Inferior parietal cortex (tissue), 1 donor: ENCODE measurements around the gene GRIN2A.

Experiments
- DNase-seq: peaks from one replicate; pipeline ENCODE4 v3.0.0-alpha.2; 2016; ENCODE audit errors: extremely low spot score

The GRIN2A gene

DNA sequence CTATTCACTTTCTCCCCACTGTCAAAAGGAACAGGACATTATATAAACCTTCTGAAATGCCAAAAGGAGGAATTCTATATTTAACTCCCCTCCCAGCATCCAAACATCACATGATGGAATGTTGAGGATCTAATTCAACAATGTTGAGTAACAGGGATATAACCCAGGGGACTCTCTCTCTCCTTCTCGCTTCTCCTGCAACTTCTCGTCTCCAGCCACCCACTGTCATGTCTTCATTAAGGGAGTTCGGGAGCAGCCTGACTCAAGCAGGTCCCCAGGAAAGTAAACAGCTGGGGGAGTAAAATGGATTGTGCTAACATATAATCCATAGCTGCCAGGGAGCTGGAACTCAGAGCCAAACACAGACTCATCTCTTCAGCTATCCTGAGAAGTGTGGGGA lies 51.7 kb downstream of the GRIN2A start:
- DNase-seq = peak; percentile 61

- no peak for DNase-seq
Observed at GRCh38 chr16:10128397-10129258, 53.6 kb downstream of the GRIN2A start.

- DNase-seq = no peak
Observed at GRCh38 chr16:10126686-10127085, 55.5 kb downstream of the GRIN2A start.

- no peak for DNase-seq
Observed at GRCh38 chr16:10123141-10123540, 59.1 kb downstream of the GRIN2A start.

DNA sequence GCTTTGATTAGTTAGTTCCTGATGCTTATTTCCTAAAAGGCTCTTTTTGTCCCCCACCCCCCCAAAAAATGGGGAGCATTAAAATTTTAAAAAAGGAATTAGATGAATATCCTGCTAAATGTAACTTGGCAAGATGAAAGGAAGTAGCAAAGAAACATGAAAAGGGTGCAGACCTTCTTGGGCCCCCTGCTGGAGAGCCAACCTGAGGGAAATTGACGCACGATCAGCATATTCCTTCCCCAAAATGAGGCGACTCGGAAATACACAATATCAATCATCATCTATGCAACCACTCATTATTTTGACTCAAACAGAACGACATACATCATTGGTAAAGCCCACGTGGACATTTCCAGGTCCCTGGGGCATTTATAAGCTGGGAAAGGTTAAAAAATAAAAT lies 59.7 kb downstream of the GRIN2A start:
- DNase-seq = no peak

GRCh38 chr16:10121897-10122425 lies 60.3 kb downstream of the GRIN2A start:
- DNase-seq = no peak

DNA sequence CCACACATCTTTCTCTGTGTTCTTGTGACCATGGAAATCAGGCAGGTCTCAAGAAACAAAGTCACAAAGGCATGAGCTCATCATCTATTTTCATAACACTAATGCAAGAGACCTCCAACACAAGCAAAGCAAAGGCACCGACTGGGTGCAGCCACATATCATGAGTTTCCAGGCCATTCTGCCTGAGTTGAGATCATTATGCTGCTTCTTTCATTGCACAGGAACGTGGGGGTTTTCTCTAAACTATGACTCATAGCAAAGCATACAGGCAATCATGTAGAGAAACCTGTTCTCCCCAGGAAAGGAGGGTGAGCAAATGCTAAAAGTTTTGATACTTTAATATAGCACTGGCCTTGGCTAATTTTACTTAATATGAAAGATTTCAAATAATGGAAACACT lies 60.7 kb downstream of the GRIN2A start:
- DNase-seq = no peak

DNA sequence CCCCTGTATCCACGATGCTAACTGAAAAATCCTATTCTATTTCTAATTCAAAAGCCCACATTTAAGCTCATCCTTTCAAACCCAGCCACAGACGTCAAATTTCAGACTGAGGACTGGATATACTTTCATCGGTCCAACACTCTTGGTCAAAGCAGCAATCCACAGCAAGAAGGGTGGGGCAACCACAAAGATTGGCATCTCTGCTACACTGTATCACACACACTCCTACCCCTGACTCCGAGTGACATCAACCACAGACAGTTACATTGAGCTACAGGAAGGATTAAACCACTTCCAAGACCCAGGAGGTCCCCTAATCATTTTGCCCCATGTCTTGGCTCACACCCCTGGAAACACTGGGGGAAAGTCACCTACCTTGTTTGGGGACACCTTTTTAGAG lies 61.3 kb downstream of the GRIN2A start:
- no peak for DNase-seq

DNA sequence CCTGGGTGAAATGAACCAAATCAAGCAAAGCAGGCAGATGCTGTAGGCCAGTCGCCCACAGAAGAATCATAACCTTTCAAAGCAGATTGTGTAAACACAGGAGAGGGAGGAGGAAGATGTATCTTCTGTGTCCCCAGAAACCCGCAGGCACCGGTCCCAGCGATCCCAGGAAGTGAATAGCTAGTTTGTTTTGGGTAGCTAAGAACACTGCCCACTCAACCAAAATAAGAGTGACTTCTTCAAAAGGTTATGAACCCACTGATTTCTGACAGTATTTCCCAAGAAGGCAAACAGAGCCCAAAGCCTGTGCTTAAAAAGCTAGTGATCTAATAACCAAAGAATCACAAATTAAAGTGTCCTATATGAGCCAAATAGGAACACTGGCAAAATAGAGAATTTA lies 67.8 kb downstream of the GRIN2A start:
- no peak for DNase-seq

DNA sequence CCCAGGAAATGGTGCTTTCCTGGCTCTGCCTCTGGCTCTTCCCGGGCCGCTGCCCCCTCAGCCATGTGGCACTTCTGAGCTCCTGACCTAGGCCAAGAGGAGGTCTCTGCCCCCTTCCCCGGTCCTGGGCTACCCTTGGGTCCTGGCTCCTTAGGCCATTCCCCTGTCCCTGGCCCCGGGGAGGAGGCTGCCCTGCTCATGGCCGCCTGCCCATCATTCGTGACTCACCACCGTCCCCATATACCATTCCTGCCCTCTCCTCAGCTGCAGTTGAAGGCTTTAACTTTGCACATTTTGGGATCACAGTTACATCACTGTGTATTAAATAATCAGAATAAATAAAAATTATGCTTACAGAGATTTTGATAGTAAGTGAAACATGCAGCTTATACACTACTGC lies 69.0 kb downstream of the GRIN2A start:
- no peak for DNase-seq

- DNase-seq = no peak
Observed at GRCh38 chr16:10112021-10112420, 70.2 kb downstream of the GRIN2A start.

DNA sequence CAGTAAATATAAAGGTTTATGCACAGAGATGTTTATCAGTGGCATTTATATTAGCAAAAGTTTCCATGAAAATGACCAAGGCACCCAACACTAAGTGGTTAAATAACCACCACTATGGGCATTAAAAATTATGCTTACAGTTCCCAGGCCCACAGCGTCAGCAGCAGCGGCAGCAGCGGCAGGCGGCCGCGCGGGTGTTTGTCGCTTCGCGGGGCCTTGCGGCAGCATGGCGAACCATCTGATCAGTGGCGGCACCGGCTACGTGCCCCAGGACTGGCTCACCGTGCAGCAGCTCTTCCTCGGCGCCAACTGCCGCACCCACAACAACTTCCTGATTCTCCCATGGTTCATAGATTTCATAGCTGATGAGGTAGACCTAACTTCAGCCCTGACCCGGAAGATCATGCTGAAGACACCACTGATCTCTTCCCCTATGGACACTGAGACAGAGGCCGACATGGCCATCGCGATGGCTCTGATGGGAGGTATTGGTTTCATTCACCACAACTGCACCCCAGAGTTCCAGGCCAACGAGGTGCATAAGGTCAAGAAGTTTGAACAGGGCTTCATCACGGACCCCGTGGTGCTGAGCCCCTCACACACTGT lies 71.0 kb downstream of the GRIN2A start:
- no peak for DNase-seq

GRCh38 chr16:10110552-10110951 lies 71.7 kb downstream of the GRIN2A start:
- no peak for DNase-seq

- no peak for DNase-seq
Observed at GRCh38 chr16:10107081-10107480, 75.1 kb downstream of the GRIN2A start.

- no peak for DNase-seq
Observed at GRCh38 chr16:10103700-10104099, 78.5 kb downstream of the GRIN2A start.

- no peak for DNase-seq
Observed at GRCh38 chr16:10103118-10103517, 79.1 kb downstream of the GRIN2A start.

GRCh38 chr16:10100829-10101228 lies 81.4 kb downstream of the GRIN2A start:
- DNase-seq = no peak

DNA sequence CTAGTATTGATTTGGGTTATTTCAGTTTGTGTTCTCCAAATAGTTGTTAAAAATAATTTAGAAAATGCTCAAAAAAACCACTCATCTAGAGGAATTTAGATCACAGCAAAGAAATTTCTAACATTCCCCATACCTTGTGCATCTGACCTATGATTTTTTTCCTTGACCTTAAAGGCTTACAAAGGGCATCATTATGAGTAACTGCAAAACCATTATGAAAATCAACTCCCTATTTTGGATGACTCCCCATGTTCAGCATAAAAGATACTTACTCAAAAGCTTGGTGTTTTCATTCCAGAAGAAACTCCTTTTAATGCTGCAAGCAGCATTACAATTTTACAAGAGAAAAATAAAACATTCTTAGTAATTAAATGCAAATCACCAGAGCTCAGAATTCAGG lies 83.2 kb downstream of the GRIN2A start:
- DNase-seq = no peak

DNA sequence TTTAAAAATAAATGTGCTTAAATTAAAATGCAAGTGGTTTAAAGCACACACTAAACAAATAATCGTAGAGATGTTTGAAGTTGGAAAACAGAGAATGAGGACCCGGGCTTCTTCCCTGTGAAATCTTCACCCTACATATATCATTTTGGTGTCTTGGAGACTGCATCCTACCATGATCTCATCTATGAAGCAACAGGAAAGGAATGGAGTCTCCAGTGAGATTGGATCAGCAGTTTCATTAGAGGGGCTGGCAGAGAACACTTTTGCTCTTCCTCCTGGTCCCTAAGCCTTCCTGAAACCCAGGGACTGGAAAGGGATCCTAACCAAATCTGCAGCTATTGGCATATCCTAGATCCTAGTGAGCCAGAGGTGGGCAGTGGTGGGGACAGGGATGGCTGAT lies 85.0 kb downstream of the GRIN2A start:
- no peak for DNase-seq

DNA sequence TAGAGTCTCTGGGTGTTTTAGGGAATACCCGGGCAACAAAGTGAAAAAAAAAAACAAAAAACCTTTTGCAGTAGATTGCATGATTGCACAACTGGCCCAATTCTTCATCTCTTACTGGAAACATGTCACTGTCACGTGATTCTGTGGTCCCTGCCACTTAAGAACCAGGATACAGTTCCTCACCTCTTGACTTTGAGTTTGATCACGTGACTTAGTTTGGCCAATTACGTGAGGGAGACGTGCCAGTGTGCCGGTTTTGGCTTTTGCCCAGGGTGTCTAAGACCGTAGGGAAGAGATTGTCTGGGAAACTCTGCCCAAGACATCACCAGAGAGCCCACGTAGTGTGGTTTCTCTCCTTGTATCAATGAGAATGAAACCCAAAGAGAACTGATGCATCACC lies 88.7 kb downstream of the GRIN2A start:
- no peak for DNase-seq

DNA sequence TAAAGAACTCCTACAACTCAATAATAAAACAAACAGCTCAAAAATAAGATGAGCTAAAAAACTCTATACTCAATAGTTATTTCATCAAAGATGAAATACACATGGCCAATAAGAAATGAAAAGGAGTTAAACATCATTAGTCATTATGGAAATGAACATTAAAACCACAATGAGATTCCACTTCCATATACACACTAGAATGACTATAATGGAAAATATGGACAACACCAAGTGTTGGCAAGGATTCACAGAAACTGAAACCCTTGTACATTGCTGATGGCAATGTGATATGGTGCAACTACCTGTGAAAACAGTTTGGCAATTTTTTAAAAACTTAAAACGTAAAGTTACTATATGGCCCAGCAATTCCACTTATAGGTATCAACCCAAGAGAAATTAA lies 91.4 kb downstream of the GRIN2A start:
- no peak for DNase-seq

DNA sequence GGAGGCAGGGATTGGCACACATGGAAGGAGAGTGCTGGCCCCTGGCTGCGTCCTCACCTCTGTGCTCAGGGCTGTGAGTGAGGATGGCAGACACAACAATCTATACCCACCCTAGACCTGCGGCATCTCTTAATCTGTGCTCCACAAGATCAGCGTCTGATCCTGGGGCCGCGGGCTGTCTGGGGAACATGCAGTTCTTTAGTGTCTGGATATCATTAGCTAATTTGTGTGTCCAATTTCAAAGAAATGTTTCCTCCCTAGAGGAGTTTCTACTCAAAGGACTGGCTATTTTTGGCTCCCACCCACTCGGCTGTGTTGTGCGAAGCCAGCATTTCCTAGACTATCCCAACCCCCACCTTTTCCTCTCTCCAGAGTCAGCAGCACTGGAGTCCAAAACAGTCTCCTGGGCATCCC lies 93.8 kb downstream of the GRIN2A start:
- DNase-seq = no peak

DNA sequence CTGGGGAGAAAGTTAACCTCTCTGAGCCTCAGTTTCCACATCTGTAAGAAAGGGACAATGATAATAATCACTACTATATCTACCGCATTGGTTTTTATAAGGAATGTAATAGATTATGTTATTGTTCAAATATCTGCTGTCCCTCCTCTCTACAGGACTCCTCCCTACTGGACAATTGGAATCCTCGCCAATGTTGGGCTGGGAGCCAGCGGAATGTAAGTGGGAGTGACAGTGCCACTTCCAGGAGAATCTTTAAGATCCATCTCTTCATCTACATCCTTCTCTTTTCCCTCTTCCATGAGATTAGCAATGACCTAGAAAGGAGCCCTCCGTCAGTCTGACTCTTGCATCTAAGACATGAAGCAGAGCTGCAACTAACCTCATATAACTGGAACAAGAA lies 95.1 kb downstream of the GRIN2A start:
- no peak for DNase-seq
